HEK293T (cell line): Measurements from ENCODE around the gene AGRP.

Source experiments
- CTCF ChIA-PET: fragments of 350-600 bp; formaldehyde crosslinking; extraction: SDS; loops from one replicate; lab custom pipeline; 2021; ENCODE audit warnings: antibody characterized with exemption, inconsistent platforms; lab: Yijun Ruan, JAX
- POLR2A ChIA-PET: fragments of 350-600 bp; formaldehyde crosslinking; extraction: SDS; loops from one replicate; lab custom pipeline; 2020; ENCODE audit warnings: antibody characterized with exemption, inconsistent platforms; lab: Yijun Ruan, JAX
- DNase-seq: peaks from one replicate; pipeline ENCODE4 v3.0.0; 2012; ENCODE audit warnings: mixed read lengths; ENCODE audit errors: extremely low spot score
- ARNT ChIP-seq: fragments of 450-650 bp; IDR thresholded peaks from 2 replicates; pipeline ENCODE4 v1.6.1; 2017; ENCODE audit warnings: mild to moderate bottlenecking
- BHLHE40 ChIP-seq: fragments of 450-650 bp; IDR thresholded peaks from 2 replicates; pipeline ENCODE4 v1.6.1; 2016; ENCODE audit warnings: mild to moderate bottlenecking, moderate library complexity, borderline replicate concordance
- CTBP1 ChIP-seq: fragments of 450-650 bp; IDR thresholded peaks from 2 replicates; pipeline ENCODE4 v1.6.1; 2016; ENCODE audit warnings: borderline replicate concordance
- ELF4 ChIP-seq: fragments of 450-650 bp; IDR thresholded peaks from 2 replicates; pipeline ENCODE4 v1.6.1; 2017; ENCODE audit warnings: antibody characterized with exemption
- FOXA1 ChIP-seq: fragments of 450-650 bp; IDR thresholded peaks from 2 replicates; pipeline ENCODE4 v1.6.1; 2016; ENCODE audit warnings: mild to moderate bottlenecking
- FOXK2 ChIP-seq: fragments of 450-650 bp; IDR thresholded peaks from 2 replicates; pipeline ENCODE4 v1.6.1; 2016; ENCODE audit warnings: mild to moderate bottlenecking
- FOXM1 ChIP-seq: fragments of 450-650 bp; IDR thresholded peaks from 2 replicates; pipeline ENCODE4 v1.6.1; 2017; ENCODE audit warnings: mild to moderate bottlenecking, borderline replicate concordance
- HDGF ChIP-seq: fragments of 450-650 bp; IDR thresholded peaks from 2 replicates; pipeline ENCODE4 v1.6.1; 2017; ENCODE audit warnings: antibody characterized with exemption, borderline replicate concordance
- L3MBTL2 ChIP-seq: fragments of 450-650 bp; conservative IDR thresholded peaks from 2 replicates; pipeline ENCODE4 v1.6.1; 2016; ENCODE audit warnings: mild to moderate bottlenecking
- LEF1 ChIP-seq: fragments of 450-650 bp; IDR thresholded peaks from 2 replicates; pipeline ENCODE4 v1.6.1; 2017; ENCODE audit warnings: mild to moderate bottlenecking, borderline replicate concordance
- NFRKB ChIP-seq: fragments of 450-650 bp; IDR thresholded peaks from 2 replicates; pipeline ENCODE4 v1.6.1; 2016; ENCODE audit warnings: mild to moderate bottlenecking, moderate library complexity
- SP1 ChIP-seq: fragments of 450-650 bp; IDR thresholded peaks from 2 replicates; pipeline ENCODE4 v1.6.1; 2017
- SUZ12 ChIP-seq: fragments of 450-650 bp; IDR thresholded peaks from 2 replicates; pipeline ENCODE4 v1.6.1; 2016; ENCODE audit warnings: mild to moderate bottlenecking
- TARDBP ChIP-seq: fragments of 450-650 bp; IDR thresholded peaks from 2 replicates; pipeline ENCODE4 v1.6.1; 2016
- ZNF384 ChIP-seq: fragments of 450-650 bp; IDR thresholded peaks from 2 replicates; pipeline ENCODE4 v1.6.1; 2016
- TF ChIP-seq, protein P1 (sequence below): fragments of 450-650 bp; IDR thresholded peaks from 2 replicates; pipeline ENCODE4 v1.6.1; 2016

AGRP gene

GRCh38 chr16:67471758-67472384, 11.5 kb downstream of the AGRP start:
- POLR2A ChIA-PET, result no interaction called here
- CTCF ChIA-PET, result interaction anchor here (0.7 kb wide), 1 partner anchor 43 kb away, joined by 3 read pairs; no protein-coding TSS in a partner anchor
- no peak for TF ChIP-seq FOXK2
- TF ChIP-seq BHLHE40, result no peak
- no peak for TF ChIP-seq LEF1
- TF ChIP-seq SUZ12, result no peak
- TF ChIP-seq HDGF, result no peak
- no peak for TF ChIP-seq TARDBP
- TF ChIP-seq NFRKB, result no peak
- TF ChIP-seq SP1, result no peak
- no peak for TF ChIP-seq FOXM1
- TF ChIP-seq ELF4, result no peak
- TF ChIP-seq, protein P1, sequence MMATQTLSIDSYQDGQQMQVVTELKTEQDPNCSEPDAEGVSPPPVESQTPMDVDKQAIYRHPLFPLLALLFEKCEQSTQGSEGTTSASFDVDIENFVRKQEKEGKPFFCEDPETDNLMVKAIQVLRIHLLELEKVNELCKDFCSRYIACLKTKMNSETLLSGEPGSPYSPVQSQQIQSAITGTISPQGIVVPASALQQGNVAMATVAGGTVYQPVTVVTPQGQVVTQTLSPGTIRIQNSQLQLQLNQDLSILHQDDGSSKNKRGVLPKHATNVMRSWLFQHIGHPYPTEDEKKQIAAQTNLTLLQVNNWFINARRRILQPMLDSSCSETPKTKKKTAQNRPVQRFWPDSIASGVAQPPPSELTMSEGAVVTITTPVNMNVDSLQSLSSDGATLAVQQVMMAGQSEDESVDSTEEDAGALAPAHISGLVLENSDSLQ, result no peak
- no peak for TF ChIP-seq ARNT
- no peak for TF ChIP-seq FOXA1
- TF ChIP-seq CTBP1, result no peak
- no peak for TF ChIP-seq L3MBTL2
- no peak for TF ChIP-seq ZNF384
- no peak for DNase-seq

DNA sequence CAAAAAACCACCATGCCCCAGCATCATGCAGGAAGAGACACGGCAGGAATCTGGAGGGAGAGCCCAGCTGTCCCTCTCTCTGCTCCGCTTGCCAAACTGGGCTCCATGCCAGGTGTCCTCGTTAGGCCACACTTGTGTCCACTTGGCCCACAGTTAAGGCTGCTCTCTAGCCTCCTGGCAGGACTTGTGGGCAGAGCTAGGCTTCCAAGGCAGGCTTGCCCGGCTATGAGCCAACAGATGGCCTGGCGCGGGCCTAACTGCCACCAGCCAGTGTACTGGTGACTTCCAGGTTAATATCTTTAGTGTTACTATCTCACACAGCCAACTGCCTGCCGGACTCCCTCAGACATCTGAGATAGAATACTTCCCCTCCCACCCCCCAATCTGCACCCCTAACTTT, 13.0 kb downstream of the AGRP start:
- no peak for DNase-seq
- POLR2A ChIA-PET, result no interaction called here
- CTCF ChIA-PET, result no interaction called here

GRCh38 chr16:67468731-67469130, 14.6 kb downstream of the AGRP start:
- TF ChIP-seq ZNF384, result no peak
- no peak for TF ChIP-seq FOXM1
- TF ChIP-seq NFRKB, result no peak
- no peak for TF ChIP-seq ELF4
- TF ChIP-seq, protein P1, result no peak
- no peak for TF ChIP-seq TARDBP
- no peak for TF ChIP-seq HDGF
- TF ChIP-seq FOXK2, result no peak
- TF ChIP-seq BHLHE40, result no peak
- TF ChIP-seq SP1, result no peak
- TF ChIP-seq ARNT, result no peak
- TF ChIP-seq LEF1, result no peak
- TF ChIP-seq CTBP1, result no peak
- no peak for TF ChIP-seq SUZ12
- ChIA-PET POLR2A (no interaction called here), CTCF (interaction anchor here (2.2 kb wide), 1 partner anchor 41 kb away, joined by 7 read pairs; no protein-coding TSS in a partner anchor)
- no peak for DNase-seq

More for the DNA sequence above, 13.0 kb downstream of the AGRP start:
- no peak for TF ChIP-seq ELF4
- TF ChIP-seq LEF1, result no peak
- no peak for TF ChIP-seq FOXK2
- no peak for TF ChIP-seq BHLHE40
- no peak for TF ChIP-seq SP1
- TF ChIP-seq HDGF, result no peak
- TF ChIP-seq NFRKB, result no peak
- TF ChIP-seq SUZ12, result no peak
- TF ChIP-seq, protein P1, result no peak
- TF ChIP-seq FOXA1, result no peak
- TF ChIP-seq ZNF384, result no peak
- no peak for TF ChIP-seq TARDBP
- TF ChIP-seq CTBP1, result no peak
- no peak for TF ChIP-seq L3MBTL2
- TF ChIP-seq ARNT, result no peak
- TF ChIP-seq FOXM1, result no peak

- no peak for TF ChIP-seq L3MBTL2
- TF ChIP-seq HDGF, result no peak
- TF ChIP-seq ZNF384, result no peak
- TF ChIP-seq ARNT, result no peak
- TF ChIP-seq FOXM1, result no peak
- no peak for TF ChIP-seq FOXK2
- CTCF ChIA-PET, result interaction anchor here (0.6 to 5.8 kb wide), 2 partner anchors 40 to 186 kb away, joined by 4 to 50 read pairs; no protein-coding TSS in a partner anchor
- no peak for DNase-seq
- POLR2A ChIA-PET, result no interaction called here
Observed at GRCh38 chr16:67466581-67466980, 16.8 kb downstream of the AGRP start.

DNA sequence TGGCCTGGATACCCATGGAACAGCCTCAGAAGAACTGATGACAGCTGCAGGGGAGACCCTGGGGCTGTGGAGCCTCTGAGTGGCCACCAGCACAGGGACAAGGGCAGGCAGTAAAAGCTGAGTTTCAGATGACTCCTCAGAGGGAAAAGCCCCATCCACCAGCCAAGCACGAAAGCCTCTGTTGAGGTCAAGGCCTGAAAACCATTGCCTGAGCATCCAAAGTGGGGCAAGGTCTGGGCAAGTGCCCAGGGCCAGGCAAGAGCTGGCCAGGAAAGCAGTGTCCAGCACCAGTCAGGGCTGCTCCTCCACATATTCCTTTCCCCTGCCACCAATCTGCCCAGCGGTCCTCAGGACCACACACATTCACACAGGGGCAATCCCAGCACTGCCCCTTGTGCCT, 18.8 kb downstream of the AGRP start:
- DNase-seq, result no peak
- ChIA-PET POLR2A (no interaction called here), CTCF (interaction anchor here (2.6 to 5.8 kb wide), 2 partner anchors 20 to 38 kb away, joined by 5 to 50 read pairs; no protein-coding TSS in a partner anchor)
- TF ChIP-seq CTBP1 (no peak), SP1 (no peak), ELF4 (no peak), SUZ12 (no peak), NFRKB (no peak), L3MBTL2 (no peak), FOXM1 (no peak), ARNT (no peak)
- TF ChIP-seq, protein P1, result no peak
